Hepatocyte (in vitro differentiated cells): ENCODE results near the gene SLCO3A1. TPM values are rescaled to one million over a fixed set of nuclear protein-coding genes. Genes with fewer than 3 reads are reported as not detected.

Experiments
- DNase-seq: peaks from one replicate; pipeline ENCODE4 v3.0.0-alpha.2; 2016; ENCODE audit warnings: low spot score
- H2AFZ ChIP-seq: fragments of 200-600 bp; sonication (generic); 2 replicates; pipeline ENCODE4 v1.6.0; 2016; ENCODE audit warnings: antibody characterized with exemption, mild to moderate bottlenecking
- H3K27ac ChIP-seq: fragments of 200-600 bp; sonication (generic); 2 replicates; pipeline ENCODE4 v1.5.1; 2016; ENCODE audit warnings: mild to moderate bottlenecking
- H3K27me3 ChIP-seq: fragments of 200-600 bp; sonication (generic); 2 replicates; pipeline ENCODE4 v1.6.1; 2016
- H3K36me3 ChIP-seq: fragments of 200-600 bp; sonication (generic); replicated peaks from 2 replicates; pipeline ENCODE4 v1.5.1; 2016; ENCODE audit warnings: low read depth; ENCODE audit not compliant: insufficient read depth
- H3K4me1 ChIP-seq: fragments of 200-600 bp; sonication (generic); 2 replicates; pipeline ENCODE4 v1.5.1; 2016; ENCODE audit warnings: mild to moderate bottlenecking, moderate library complexity; ENCODE audit not compliant: insufficient read depth
- H3K4me2 ChIP-seq: fragments of 200-600 bp; sonication (generic); 2 replicates; pipeline ENCODE4 v1.6.0; 2016
- H3K4me3 ChIP-seq: fragments of 200-600 bp; sonication (generic); 2 replicates; pipeline ENCODE4 v1.5.1; 2016; ENCODE audit warnings: mild to moderate bottlenecking
- H3K79me2 ChIP-seq: fragments of 200-600 bp; sonication (generic); 2 replicates; pipeline ENCODE4 v1.6.0; 2017; ENCODE audit warnings: mild to moderate bottlenecking
- H3K9me2 ChIP-seq: fragments of 200-600 bp; sonication (generic); replicated peaks from 2 replicates; pipeline ENCODE4 v1.6.0; 2017; ENCODE audit warnings: mild to moderate bottlenecking; ENCODE audit not compliant: insufficient read depth
- H3K9me3 ChIP-seq: fragments of 200-600 bp; sonication (generic); 2 replicates; pipeline ENCODE4 v1.5.1; 2016; ENCODE audit warnings: low read depth, mild to moderate bottlenecking
- H4K20me1 ChIP-seq: fragments of 200-600 bp; sonication (generic); 2 replicates; pipeline ENCODE4 v1.6.0; 2016; ENCODE audit warnings: mild to moderate bottlenecking; ENCODE audit not compliant: insufficient read depth, poor library complexity, severe bottlenecking
- CTCF ChIP-seq: fragments of 200-600 bp; sonication (generic); IDR thresholded peaks from 2 replicates; pipeline ENCODE4 v1.5.1; 2016; ENCODE audit warnings: antibody characterized with exemption, mild to moderate bottlenecking; ENCODE audit not compliant: poor library complexity
- EZH2 ChIP-seq: fragments of 200-600 bp; sonication (generic); IDR thresholded peaks from 2 replicates; pipeline ENCODE4 v1.6.1; 2016; ENCODE audit warnings: antibody characterized with exemption, mild to moderate bottlenecking, borderline replicate concordance
- EZH2phosphoT487 ChIP-seq: fragments of 200-600 bp; sonication (generic); IDR thresholded peaks from one replicate; pipeline ENCODE4 v1.6.1; 2018; ENCODE audit warnings: antibody characterized with exemption, mild to moderate bottlenecking, low read depth, moderate library complexity; ENCODE audit not compliant: unreplicated experiment, severe bottlenecking
- WGBS: methylation state at CpG from one replicate; pipeline ENCODE4 v1.1.6; 2016; ENCODE audit warnings: low lambda C conversion rate; ENCODE audit errors: missing lambda C conversion rate; 5-methylcytosine and 5-hydroxymethylcytosine counted together
- polyA plus RNA-seq: library from polyadenylated mRNA; unstranded; fragments of >200 nt; fragmentation: Nextera tagmentation; extraction: Ambion mirVana; gene quantifications from 2 replicates; pipeline ENCODE4 v1.2.1, GENCODE V29; 2016
- total RNA-seq: library from RNA; depleted of rRNA; stranded (reverse); fragments of >200 nt; gene quantifications from 2 replicates; pipeline ENCODE4 v1.2.3, GENCODE V29; 2014

Gene SLCO3A1
- total and polyA plus RNA-seq, 2 experiments from 2014 or later = 1.3 to 5.4 TPM

GRCh38 chr15:92111291-92111690, 257.8 kb downstream of the SLCO3A1 start:
- Histone ChIP-seq H3K4me3 (no peak overlapping the region), H3K36me3 (no peaks in the 10 kb centered on the region), H3K9me2 (no peaks in the 10 kb centered on the region), H3K79me2 (no peaks in the 10 kb centered on the region), H3K9me3 (no peaks in the 10 kb centered on the region), H3K4me2 (no peak overlapping the region), H3K27ac (no peak overlapping the region), H2AFZ (no peak overlapping the region), H3K4me1 (no peaks in the 10 kb centered on the region), H4K20me1 (no peaks in the 10 kb centered on the region), H3K27me3 (peaks cover 5% of the 10 kb centered on the region)
- no peak for DNase-seq
- WGBS = 41% methylated on average over 3 of the region's 3 CpGs
- TF ChIP-seq EZH2phosphoT487 = no peak
- no peak for TF ChIP-seq EZH2
- no peak for TF ChIP-seq CTCF

GRCh38 chr15:92111751-92112150, 258.2 kb downstream of the SLCO3A1 start:
- Histone ChIP-seq H3K4me2 (no peak overlapping the region), H3K4me1 (no peaks in the 10 kb centered on the region), H3K79me2 (no peaks in the 10 kb centered on the region), H3K4me3 (no peak overlapping the region), H3K36me3 (no peaks in the 10 kb centered on the region), H3K9me2 (no peaks in the 10 kb centered on the region), H4K20me1 (no peaks in the 10 kb centered on the region), H2AFZ (no peak overlapping the region), H3K9me3 (no peaks in the 10 kb centered on the region), H3K27ac (no peak overlapping the region), H3K27me3 (peaks cover 3% of the 10 kb centered on the region)
- no peak for DNase-seq
- 80% methylated on average over 1 of the region's 1 CpG for WGBS
- TF ChIP-seq EZH2phosphoT487 = no peak
- TF ChIP-seq EZH2 = no peak
- TF ChIP-seq CTCF = no peak

- H3K79me2 ChIP-seq = no peaks in the 10 kb centered on the region
- H3K27me3 ChIP-seq = no peaks in the 10 kb centered on the region
- no peaks in the 10 kb centered on the region for H4K20me1 ChIP-seq
- H3K4me1 ChIP-seq = peaks cover 3% of the 10 kb centered on the region
- H3K9me3 ChIP-seq = no peaks in the 10 kb centered on the region
- H2AFZ ChIP-seq = no peak overlapping the region
- TF ChIP-seq EZH2 = no peak
- TF ChIP-seq CTCF = no peak
- TF ChIP-seq EZH2phosphoT487 = no peak
- H3K4me3 ChIP-seq = no peak overlapping the region
- no peak overlapping the region for H3K4me2 ChIP-seq
- DNase-seq = no peak
- H3K36me3 ChIP-seq = no peaks in the 10 kb centered on the region
- H3K27ac ChIP-seq = no peak overlapping the region
- WGBS = 75% methylated on average over 3 of the region's 3 CpGs
- no peaks in the 10 kb centered on the region for H3K9me2 ChIP-seq
These were observed 258.7 kb downstream of the SLCO3A1 start for GRCh38 chr15:92112180-92112579.

- H3K27me3 ChIP-seq = no peaks in the 10 kb centered on the region
- 90% methylated on average over 3 of the region's 3 CpGs for WGBS
These were observed 259.2 kb downstream of the SLCO3A1 start for GRCh38 chr15:92112711-92113110.

More at GRCh38 chr15:92112711-92113110, 259.2 kb downstream of the SLCO3A1 start:
- Histone ChIP-seq H3K27ac (no peak overlapping the region), H3K9me3 (no peaks in the 10 kb centered on the region), H3K9me2 (no peaks in the 10 kb centered on the region), H3K36me3 (no peaks in the 10 kb centered on the region), H3K4me2 (no peak overlapping the region), H3K4me3 (no peak overlapping the region), H4K20me1 (no peaks in the 10 kb centered on the region), H2AFZ (no peak overlapping the region), H3K79me2 (no peaks in the 10 kb centered on the region), H3K4me1 (peaks cover 7% of the 10 kb centered on the region)
- no peak for TF ChIP-seq EZH2
- DNase-seq = no peak
